GM23338 (cell line): ENCODE measurements around the gene BAIAP2. TPM values are rescaled to one million over a fixed set of nuclear protein-coding genes. Genes with fewer than 3 reads are reported as not detected.

ENCODE experiments used
- ATAC-seq: fragments of 200-7000 bp; cut with Tn5 transposase; 3 replicates; pipeline ENCODE4 v1.9.1; 2020
- DNase-seq: peaks from one replicate; pipeline ENCODE4 v3.0.0-alpha.2; 2015; ENCODE audit warnings: low spot score
- H2AFZ ChIP-seq: fragments of 200-600 bp; sonication (generic); 2 replicates; pipeline ENCODE4 v1.8.0; 2016; ENCODE audit warnings: antibody characterized with exemption, mild to moderate bottlenecking, moderate library complexity
- H3F3A ChIP-seq: fragments of 200-600 bp; sonication (generic); replicated peaks from 2 replicates; pipeline ENCODE4 v1.8.0; 2017; ENCODE audit warnings: antibody characterized with exemption, mixed run types, low read depth
- H3K27ac ChIP-seq: fragments of 200-600 bp; sonication (generic); 2 replicates; pipeline ENCODE4 v1.6.1; 2016; ENCODE audit warnings: low read depth
- H3K27me3 ChIP-seq: fragments of 200-600 bp; sonication (generic); 2 replicates; pipeline ENCODE4 v1.8.0; 2016; ENCODE audit warnings: mild to moderate bottlenecking, mixed run types, moderate library complexity; ENCODE audit not compliant: insufficient read depth
- H3K36me3 ChIP-seq: fragments of 200-600 bp; sonication (generic); 2 replicates; pipeline ENCODE4 v1.8.0; 2016; ENCODE audit warnings: mild to moderate bottlenecking; ENCODE audit not compliant: insufficient read depth
- H3K4me1 ChIP-seq: fragments of 200-600 bp; sonication (generic); 2 replicates; pipeline ENCODE4 v1.8.0; 2016; ENCODE audit warnings: mild to moderate bottlenecking, moderate library complexity; ENCODE audit not compliant: insufficient read depth
- H3K4me2 ChIP-seq: fragments of 200-600 bp; sonication (generic); 2 replicates; pipeline ENCODE4 v1.7.1; 2017; ENCODE audit warnings: mixed run types
- H3K4me3 ChIP-seq: fragments of 200-600 bp; sonication (generic); 2 replicates; pipeline ENCODE4 v1.6.1; 2016; ENCODE audit warnings: mixed run types
- H3K79me2 ChIP-seq: fragments of 200-600 bp; sonication (generic); replicated peaks from 2 replicates; pipeline ENCODE4 v1.8.0; 2017; ENCODE audit warnings: mild to moderate bottlenecking; ENCODE audit not compliant: insufficient read depth
- H3K9me2 ChIP-seq: fragments of 200-600 bp; sonication (generic); 2 replicates; pipeline ENCODE4 v1.8.0; 2017; ENCODE audit not compliant: insufficient read depth
- H4K20me1 ChIP-seq: fragments of 200-600 bp; sonication (generic); replicated peaks from 2 replicates; pipeline ENCODE4 v1.8.0; 2017; ENCODE audit warnings: mild to moderate bottlenecking; ENCODE audit not compliant: insufficient read depth
- H3K27ac Mint-ChIP-seq: 2 replicates; pipeline ENCODE4 v1.8.0; 2020; ENCODE audit warnings: inconsistent platforms, mild to moderate bottlenecking, moderate library complexity, mixed read lengths
- H3K27me3 Mint-ChIP-seq: 3 replicates; pipeline ENCODE4 v1.8.0; 2022; ENCODE audit warnings: low read depth, mild to moderate bottlenecking, moderate library complexity, mixed read lengths, inconsistent platforms; ENCODE audit not compliant: insufficient read depth, poor library complexity
- H3K36me3 Mint-ChIP-seq: 3 replicates; pipeline ENCODE4 v1.8.0; 2021; ENCODE audit warnings: low read depth, mild to moderate bottlenecking, inconsistent platforms, moderate library complexity, mixed read lengths
- H3K4me1 Mint-ChIP-seq: 3 replicates; pipeline ENCODE4 v1.8.0; 2020; ENCODE audit warnings: mild to moderate bottlenecking, inconsistent platforms, mixed read lengths
- H3K4me3 Mint-ChIP-seq: 3 replicates; pipeline ENCODE4 v1.8.0; 2021; ENCODE audit warnings: moderate library complexity, mild to moderate bottlenecking, inconsistent platforms, mixed read lengths
- H3K9me3 Mint-ChIP-seq: 3 replicates; pipeline ENCODE4 v1.8.0; 2020; ENCODE audit warnings: moderate library complexity, mild to moderate bottlenecking, inconsistent platforms, mixed read lengths
- EZH2phosphoT487 ChIP-seq: fragments of 200-600 bp; sonication (generic); IDR thresholded peaks from one replicate; pipeline ENCODE4 v1.8.1; 2018; ENCODE audit warnings: antibody characterized with exemption; ENCODE audit not compliant: unreplicated experiment
- POLR2AphosphoS5 ChIP-seq: IDR thresholded peaks from 2 replicates; pipeline ENCODE4 v1.6.1; 2016; ENCODE audit warnings: antibody characterized with exemption, low read depth
- REST ChIP-seq: IDR thresholded peaks from one replicate; pipeline ENCODE4 v1.6.1; 2018; ENCODE audit warnings: antibody characterized with exemption; ENCODE audit not compliant: unreplicated experiment
- ZNF114 ChIP-seq: fragments of 250-450 bp; sonication (Bioruptor Pico); IDR thresholded peaks from 2 replicates; pipeline ENCODE4 v1.5.0; 2020; ENCODE audit warnings: mild to moderate bottlenecking, moderate library complexity
- ZNF331 ChIP-seq: fragments of 250-450 bp; sonication (Bioruptor Pico); IDR thresholded peaks from 2 replicates; pipeline ENCODE4 v1.5.0; 2020; ENCODE audit warnings: low read depth, mild to moderate bottlenecking, moderate library complexity
- ZNF462 ChIP-seq: fragments of 250-450 bp; sonication (Bioruptor Pico); IDR thresholded peaks from 2 replicates; pipeline ENCODE4 v1.5.0; 2020; ENCODE audit warnings: mild to moderate bottlenecking, moderate library complexity
- polyA plus RNA-seq: library from polyadenylated mRNA; unstranded; fragments of >200 nt; fragmentation: Nextera tagmentation; extraction: Ambion mirVana; gene quantifications from 2 replicates; pipeline ENCODE4 v1.2.1, GENCODE V29; 2016
- total RNA-seq: library from RNA; depleted of rRNA; stranded (reverse); fragments of >200 nt; shearing (Covaris generic); gene quantifications from 2 replicates; pipeline ENCODE4 v1.2.3, GENCODE V29; 2014

BAIAP2 gene
- total and polyA plus RNA-seq, 2 experiments from 2014 or later: 21.7 to 22.7 TPM

- no peak for TF ChIP-seq ZNF462
- TF ChIP-seq ZNF114 (CRISPR knock-in tag): no peak
- TF ChIP-seq EZH2phosphoT487: no peak
These were observed 31.1 kb downstream of the BAIAP2 start (continued) for GRCh38 chr17:81066072-81066471.

- ATAC-seq (no peak; the same call in 1 of the 3 replicates), DNase-seq (no peak)
- H3K27ac Mint-ChIP-seq: no peak overlapping the region
- H3K36me3 Mint-ChIP-seq: no peaks in the 10 kb centered on the region; the same call in 2 of the 3 replicates
- H3K36me3 ChIP-seq: no peaks in the 10 kb centered on the region
- no peak overlapping the region for H3K4me3 Mint-ChIP-seq
- H3K4me1 ChIP-seq: no peaks in the 10 kb centered on the region
- H2AFZ ChIP-seq: no peak overlapping the region
- H3K27me3 Mint-ChIP-seq: peaks cover 5% of the 10 kb centered on the region
- H3K9me3 Mint-ChIP-seq: no peaks in the 10 kb centered on the region
- no peaks in the 10 kb centered on the region for H3K9me2 ChIP-seq
- no peaks in the 10 kb centered on the region for H3K27me3 ChIP-seq
- peaks cover 12% of the 10 kb centered on the region; the same call in 2 of the 3 replicates for H3K4me1 Mint-ChIP-seq
- H4K20me1 ChIP-seq: no peaks in the 10 kb centered on the region; the same call in 1 of the 2 replicates
- H3F3A ChIP-seq: no peaks in the 10 kb centered on the region
- no peaks in the 10 kb centered on the region for H3K79me2 ChIP-seq
- H3K4me2 ChIP-seq: no peak overlapping the region
- no peak overlapping the region for H3K27ac ChIP-seq
- H3K4me3 ChIP-seq: no peak overlapping the region
- TF ChIP-seq ZNF331 (CRISPR knock-in tag) (no peak), POLR2AphosphoS5 (no peak), ZNF114 (CRISPR knock-in tag) (no peak), REST (no peak), EZH2phosphoT487 (no peak)
These were observed 31.9 kb downstream of the BAIAP2 start for GRCh38 chr17:81066771-81067315.
